NB4 (cell line): Measurements from ENCODE around the gene NGEF.
A peak's percentile ranks its signal among the peaks of the same experiment; 100 is the strongest.

Source experiments
- DNase-seq: peaks from one replicate; pipeline ENCODE4 v3.0.0; 2010; ENCODE audit warnings: low read depth
- H3K4me3 ChIP-seq: one replicate; pipeline ENCODE4 v1.5.1; 2011; ENCODE audit warnings: mild to moderate bottlenecking, low read depth, low read length, moderate library complexity
- CTCF ChIP-seq: IDR thresholded peaks from one replicate; pipeline ENCODE4 v1.5.1; 2012; ENCODE audit warnings: low read depth, low read length
- MAX ChIP-seq: IDR thresholded peaks from 2 replicates; pipeline ENCODE4 v1.6.1; 2011; ENCODE audit warnings: low read depth, low read length
- MYC ChIP-seq: IDR thresholded peaks from 2 replicates; pipeline ENCODE4 v1.6.1; 2011; ENCODE audit warnings: low read depth, low read length
- POLR2A ChIP-seq: IDR thresholded peaks from 2 replicates; pipeline ENCODE4 v1.6.1; 2011; ENCODE audit warnings: mild to moderate bottlenecking; ENCODE audit not compliant: insufficient read length; ENCODE audit errors: extremely low read depth

Gene NGEF

GRCh38 chr2:233039212-233039845, 26.3 kb upstream of the NGEF start:
- TF ChIP-seq CTCF (no peak), MAX (no peak)
- DNase-seq: no peak
- H3K4me3 ChIP-seq: no peak overlapping the region

- DNase-seq: no peak
- TF ChIP-seq POLR2A: no peak
- TF ChIP-seq MAX: no peak
- TF ChIP-seq MYC: no peak
- TF ChIP-seq CTCF: no peak
- H3K4me3 ChIP-seq: no peak overlapping the region
Measured at GRCh38 chr2:233037078-233037477, 24.0 kb upstream of the NGEF start.

GRCh38 chr2:233036162-233036838, 23.2 kb upstream of the NGEF start:
- no peak overlapping the region for H3K4me3 ChIP-seq
- no peak for DNase-seq
- TF ChIP-seq MYC (no peak), MAX (no peak), CTCF (no peak), POLR2A (no peak)

GRCh38 chr2:233035426-233036161, 22.5 kb upstream of the NGEF start:
- no peak for DNase-seq
- no peak overlapping the region for H3K4me3 ChIP-seq
- no peak for TF ChIP-seq MYC
- TF ChIP-seq MAX: peak; percentile 52

GRCh38 chr2:233034091-233034882, 21.2 kb upstream of the NGEF start:
- TF ChIP-seq POLR2A (no peak), CTCF (no peak), MAX (no peak), MYC (no peak)
- no peak overlapping the region for H3K4me3 ChIP-seq
- no peak for DNase-seq
